ENCODE data around the gene KCTD3.

DNA sequence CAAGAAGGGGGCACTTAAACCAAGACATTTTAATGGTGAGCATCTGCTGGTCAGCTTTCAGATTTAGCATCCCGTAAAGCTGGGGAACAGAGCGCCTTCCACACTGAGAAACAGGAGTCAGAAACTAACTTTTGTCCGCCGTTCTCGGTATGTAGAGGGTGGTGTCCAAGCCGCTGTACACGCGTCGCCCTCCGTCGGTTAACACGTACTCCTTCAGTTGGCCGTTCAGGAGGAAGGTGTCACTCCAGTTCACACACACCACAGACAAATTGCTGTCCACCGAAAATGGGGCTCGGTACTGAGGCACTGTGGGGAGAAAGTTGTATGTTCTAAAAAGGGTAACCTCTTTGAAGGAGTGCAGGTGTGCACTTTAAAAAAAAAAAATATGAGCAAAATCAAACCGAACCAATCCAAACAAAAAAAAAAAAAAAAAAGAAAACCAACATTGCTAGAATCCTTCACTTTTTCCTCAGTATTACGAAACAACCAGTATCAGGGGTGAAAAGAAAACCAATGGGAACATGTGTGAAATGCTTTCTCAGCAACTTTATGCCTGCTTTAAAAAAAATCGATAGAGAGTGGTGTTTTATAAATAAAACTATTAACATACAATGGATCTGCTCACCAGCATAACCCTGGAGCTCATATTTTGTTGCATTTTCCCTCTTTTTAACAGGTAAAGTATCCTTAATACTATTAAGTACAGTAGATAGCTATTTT lies 73.5 kb downstream of the KCTD3 start:
- TF ChIP-seq POLR2A (IDR thresholded peaks at IDR 0.05): no peak
- TF ChIP-seq, protein P1, sequence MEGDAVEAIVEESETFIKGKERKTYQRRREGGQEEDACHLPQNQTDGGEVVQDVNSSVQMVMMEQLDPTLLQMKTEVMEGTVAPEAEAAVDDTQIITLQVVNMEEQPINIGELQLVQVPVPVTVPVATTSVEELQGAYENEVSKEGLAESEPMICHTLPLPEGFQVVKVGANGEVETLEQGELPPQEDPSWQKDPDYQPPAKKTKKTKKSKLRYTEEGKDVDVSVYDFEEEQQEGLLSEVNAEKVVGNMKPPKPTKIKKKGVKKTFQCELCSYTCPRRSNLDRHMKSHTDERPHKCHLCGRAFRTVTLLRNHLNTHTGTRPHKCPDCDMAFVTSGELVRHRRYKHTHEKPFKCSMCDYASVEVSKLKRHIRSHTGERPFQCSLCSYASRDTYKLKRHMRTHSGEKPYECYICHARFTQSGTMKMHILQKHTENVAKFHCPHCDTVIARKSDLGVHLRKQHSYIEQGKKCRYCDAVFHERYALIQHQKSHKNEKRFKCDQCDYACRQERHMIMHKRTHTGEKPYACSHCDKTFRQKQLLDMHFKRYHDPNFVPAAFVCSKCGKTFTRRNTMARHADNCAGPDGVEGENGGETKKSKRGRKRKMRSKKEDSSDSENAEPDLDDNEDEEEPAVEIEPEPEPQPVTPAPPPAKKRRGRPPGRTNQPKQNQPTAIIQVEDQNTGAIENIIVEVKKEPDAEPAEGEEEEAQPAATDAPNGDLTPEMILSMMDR (IDR thresholded peaks at IDR 0.05): no peak

All from heart left ventricle (tissue), 13 donors.